NCI-H146 treated with DMSO at 0.1 percent for 48 hours (cell line): ENCODE results near the gene PALD1.

ENCODE experiments used
- DNase-seq: peaks from one replicate; lab custom pipeline; 2025; ENCODE audit not compliant: unreplicated experiment; lab: John Stamatoyannopoulos, UW

Gene PALD1

DNA sequence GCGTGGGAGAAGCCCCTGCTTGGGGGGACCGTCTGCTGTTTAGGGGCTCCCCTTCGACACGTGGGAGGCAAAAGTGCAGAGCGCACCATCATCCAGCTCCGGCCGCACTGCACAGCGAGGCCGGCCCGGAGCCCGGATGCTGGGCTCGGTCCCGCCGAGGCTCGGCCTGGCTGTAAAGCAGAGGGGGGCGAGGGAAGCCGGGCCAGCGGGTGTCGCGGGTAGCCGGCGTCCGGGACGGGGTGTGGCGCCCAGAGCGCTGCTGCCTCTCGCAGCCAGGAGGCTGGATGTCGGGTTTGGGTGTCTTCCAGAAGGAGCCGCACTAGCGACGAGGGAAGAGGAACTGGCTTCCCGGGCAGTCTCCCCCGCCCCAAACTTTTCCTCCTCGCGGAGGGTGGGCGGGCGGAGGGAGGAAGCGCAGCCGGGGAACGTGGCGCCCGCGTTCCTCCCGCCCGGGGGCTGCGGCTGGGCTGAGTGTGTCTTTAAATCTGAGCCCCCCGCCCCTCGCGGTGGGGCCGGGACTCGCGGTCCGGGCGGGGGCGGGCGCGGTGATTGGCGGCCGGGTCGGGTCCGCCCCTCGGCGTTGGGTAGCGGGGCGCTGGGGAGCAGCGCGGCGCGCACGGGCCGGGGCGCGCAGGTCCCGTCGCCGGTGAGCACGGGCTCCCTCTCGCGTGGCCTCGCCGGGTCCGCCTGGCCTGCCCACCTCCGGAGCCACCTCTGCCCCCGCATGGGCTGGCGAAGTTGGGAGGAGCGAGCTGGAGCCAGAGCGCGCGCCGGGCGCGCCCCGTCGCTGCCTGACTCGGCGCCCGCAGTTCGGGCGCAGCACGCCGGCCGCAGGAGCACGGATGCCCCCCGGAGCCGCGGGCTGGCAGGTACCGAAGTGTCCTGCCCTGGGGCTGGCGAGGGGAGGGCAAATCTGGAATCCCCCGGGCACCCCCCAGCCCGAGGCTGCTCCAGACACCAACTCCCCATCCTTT lies at the start of gene PALD1:
TSS of gene PALD1 (plus strand) at position 577 of the 974 bp plus-strand sequence. CDS start 47,185 bp downstream, outside the sequence.
- DNase-seq = peak; percentile 37

DNA sequence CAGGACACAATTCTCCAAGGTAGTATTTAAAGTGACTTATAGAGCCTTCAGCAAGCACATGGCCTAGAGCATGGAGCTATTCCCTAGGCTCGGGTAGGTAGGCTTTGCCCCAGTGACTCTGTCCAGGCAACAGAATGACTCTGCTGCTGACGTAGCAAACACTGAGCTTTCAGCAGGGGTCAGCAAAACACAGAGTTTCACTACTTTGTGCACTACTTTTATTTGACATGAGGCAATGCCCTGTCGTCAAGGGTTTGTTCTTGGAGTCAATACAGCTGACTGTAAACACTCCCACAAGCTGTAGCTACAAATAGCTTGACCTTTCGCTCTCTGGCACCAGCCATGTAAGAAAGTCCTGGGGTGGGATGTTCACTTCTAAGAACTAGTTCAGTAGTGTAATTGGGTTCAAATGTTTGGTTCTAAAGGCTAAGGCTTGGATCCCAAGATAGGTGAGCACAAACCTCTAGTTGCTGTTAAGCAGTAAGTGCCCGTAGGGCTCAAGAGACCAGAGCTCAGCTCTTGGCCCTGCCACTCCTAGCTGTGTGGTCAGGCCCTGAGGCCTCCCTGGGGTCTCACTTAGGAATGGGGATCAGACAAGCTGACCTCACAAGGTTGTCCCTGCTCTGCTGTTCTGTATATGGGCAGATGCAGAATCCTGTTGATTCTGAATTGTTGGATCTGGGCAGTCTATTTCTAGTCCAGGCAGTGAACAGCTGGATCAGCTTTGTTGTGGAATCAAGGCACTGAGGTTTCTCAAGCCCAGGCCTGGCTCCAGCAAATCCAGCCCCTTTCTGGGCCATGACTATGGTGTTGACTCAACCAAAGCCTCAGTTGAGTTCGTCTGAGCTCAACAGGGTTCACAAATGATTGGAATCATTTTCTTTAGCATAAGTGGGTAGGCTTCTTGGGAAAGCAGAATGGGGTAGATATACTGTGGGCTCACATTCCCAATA lies 47.8 kb upstream of the PALD1 start:
- no peak for DNase-seq

DNA sequence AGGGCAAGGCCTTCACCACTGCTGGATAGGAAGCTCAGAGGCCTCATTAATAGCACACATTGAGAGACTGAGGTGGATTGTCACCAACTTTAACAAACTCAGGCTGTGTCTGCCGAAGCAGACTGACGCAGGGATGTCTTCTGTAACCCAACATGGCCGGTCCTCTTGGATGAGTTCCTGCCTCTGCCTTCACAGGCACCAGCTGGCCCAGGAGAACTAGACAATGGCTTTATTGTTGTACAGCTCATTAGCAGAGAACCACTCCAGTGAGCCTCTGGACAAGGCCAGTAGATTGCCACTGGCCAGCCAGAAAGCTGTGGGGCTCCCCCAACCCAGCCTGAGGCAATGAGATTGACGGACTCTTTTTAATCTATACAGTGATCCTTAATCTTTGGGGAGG lies 46.5 kb upstream of the PALD1 start:
- DNase-seq = no peak

DNA sequence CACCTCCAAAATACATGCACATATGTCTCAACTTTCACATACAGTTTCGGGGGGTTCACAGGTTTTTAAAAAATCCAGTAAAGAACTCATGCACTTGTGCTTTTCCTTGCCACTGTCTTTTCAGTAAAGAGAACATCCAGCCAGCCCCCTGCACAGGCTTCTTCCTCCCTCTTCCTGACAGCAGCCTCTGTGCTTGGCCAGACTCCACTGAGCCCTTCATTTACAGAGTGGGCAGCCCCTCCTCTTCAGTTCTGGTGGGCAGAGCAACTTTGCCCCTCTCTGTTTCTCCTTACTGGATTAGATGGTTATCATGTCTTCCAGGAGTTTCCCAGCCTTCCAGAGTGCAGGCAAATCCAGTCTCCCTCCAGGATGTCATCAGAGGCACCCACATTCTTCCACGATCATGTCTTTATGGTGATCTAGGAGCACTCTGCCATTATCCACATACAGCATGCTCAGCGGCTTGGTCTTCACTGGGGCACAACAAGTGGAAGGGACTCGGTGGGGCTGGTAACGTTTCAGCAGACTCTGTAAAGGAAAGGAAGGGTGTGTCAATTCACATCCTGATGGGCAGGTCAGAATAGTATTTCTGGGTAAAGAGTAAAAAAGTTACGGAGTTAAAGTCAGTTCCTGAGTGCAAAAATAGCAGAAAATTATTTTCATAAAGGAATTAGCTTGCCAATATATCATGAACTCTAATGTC lies 45.9 kb upstream of the PALD1 start:
- no peak for DNase-seq

DNA sequence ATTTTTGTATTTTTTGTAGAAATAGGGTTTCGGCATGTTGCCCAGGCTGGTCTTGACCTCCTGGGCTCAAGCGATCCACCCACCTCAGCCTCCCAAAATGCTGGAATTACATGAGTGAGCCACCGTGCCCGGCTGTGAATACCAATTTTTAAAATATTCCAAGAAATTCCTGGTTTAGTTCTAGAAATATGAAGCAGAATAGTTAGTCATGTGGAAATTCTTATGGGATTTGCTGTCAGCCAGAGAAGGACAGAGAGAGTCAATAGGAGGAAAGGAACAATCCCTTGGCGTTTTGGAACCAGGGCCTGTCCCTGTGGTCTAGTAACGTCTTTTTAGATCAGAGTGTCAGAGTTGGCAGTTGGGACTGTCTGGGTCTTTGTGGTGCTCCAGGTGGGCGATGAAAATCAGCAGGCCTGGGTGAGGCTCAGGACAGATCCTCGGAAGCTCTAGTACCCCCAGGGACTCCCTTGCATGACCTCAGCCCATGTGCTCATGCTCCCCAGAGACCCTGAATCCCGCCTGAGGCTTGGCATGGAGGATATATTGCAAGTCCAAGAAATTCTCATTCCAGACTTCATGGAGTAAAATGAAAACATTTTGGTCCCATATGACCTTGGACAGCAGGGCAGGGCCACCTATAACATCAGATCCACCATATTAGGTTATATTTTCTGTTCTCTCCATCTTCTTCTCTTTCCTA lies 44.8 kb upstream of the PALD1 start:
- no peak for DNase-seq

DNA sequence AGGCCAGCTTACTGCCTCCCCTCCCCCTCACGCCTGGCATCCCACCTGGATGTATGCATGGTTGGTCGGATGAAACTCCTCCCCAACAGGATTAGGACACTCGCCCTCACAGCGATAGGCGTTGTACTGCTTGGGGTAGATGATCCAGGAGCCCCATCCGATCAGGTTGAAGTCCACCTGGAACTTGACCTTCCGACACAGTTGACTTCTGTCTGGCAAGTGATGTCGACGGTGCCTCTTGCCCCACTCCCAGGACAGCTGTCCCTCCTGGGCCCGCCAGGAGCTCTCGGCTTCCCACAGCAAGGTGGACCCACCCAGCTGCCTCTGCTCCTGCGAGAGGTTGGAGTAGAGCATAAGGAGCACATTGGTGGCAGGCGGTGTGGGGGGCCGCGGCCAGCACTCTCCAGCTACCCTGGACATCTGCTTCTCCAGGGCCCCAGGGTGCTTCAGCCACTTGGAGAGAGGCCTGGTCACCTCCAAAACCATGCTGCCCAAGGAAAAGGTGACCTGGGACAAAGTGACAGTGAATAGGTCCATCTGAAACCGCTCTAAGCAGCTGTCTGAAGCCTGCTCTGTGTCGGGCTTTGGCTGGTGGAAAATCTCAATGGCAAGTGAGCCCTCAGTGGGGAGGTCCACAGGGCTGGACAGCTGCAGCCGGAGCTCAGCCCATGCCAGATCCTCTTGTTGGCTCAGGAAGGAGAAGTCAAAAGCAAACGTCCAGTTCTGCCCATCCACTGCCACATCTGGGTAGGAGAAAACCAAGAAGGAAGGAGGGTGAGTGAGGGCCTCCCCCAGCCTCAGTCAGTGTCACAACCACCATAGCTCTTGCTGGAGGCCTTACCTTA lies 43.1 kb upstream of the PALD1 start:
- DNase-seq = no peak

DNA sequence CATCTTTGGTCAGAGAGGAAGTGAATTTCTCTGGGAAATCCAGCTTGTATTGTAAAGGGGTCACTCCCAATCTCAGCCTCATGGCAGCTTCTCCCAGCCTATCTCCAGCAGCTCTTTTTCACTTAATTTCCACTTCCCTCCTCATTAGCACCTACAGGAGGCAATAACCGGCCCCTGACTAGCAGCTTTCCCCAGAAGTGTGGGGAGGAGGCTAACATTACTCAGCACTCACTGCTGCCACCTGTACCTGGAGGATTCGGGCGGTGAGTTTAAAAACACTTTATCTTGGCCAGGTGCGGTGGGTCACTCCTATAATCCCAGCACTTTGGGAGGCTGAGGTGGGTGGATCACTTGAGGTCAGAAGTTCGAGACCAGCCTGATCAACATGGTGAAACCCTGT lies 40.8 kb upstream of the PALD1 start:
- no peak for DNase-seq

- no peak for DNase-seq
Measured at GRCh38 chr10:70440296-70441160, 38.0 kb upstream of the PALD1 start.

DNA sequence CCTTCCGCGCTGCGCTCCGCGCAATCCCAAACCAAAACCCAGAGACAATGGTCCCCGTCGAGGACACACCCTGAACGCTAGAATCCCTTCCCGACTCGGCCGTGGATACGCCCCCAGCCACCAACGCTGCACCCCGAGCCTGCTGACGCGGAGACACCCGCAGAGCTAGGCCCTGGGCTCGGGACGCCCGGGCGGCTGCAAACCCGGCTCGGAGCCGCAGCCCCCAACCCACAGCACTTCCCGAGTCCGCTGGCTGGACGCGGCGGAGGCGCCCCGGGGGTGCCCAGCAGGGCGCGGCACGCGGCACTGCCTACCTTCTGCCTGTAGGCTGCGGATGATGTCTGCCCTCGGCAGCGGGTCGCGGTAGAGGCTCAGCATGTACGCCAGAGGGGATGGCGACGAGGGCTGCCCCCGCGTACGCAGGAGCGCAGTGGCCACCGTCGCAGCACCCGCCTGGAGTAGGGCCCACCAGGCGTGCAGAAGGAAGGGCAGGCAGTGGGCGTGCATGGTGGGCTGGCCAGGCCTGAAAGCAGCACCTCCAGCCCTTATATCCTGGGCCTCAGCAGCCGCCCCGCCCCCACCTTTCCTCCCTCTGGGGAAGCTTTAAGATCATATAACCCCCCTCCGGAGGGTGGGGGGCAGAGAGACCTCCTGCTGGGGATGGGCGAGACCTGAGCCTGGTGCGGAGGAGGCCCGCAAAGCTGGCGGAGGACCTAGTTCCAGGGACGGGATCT lies 37.2 kb upstream of the PALD1 start, which contains the start of gene NODAL:
TSS of gene NODAL (minus strand) at position 521 of the 734 bp plus-strand sequence. CDS start at position 507, 14 bp downstream.
- DNase-seq = peak; percentile 16

DNA sequence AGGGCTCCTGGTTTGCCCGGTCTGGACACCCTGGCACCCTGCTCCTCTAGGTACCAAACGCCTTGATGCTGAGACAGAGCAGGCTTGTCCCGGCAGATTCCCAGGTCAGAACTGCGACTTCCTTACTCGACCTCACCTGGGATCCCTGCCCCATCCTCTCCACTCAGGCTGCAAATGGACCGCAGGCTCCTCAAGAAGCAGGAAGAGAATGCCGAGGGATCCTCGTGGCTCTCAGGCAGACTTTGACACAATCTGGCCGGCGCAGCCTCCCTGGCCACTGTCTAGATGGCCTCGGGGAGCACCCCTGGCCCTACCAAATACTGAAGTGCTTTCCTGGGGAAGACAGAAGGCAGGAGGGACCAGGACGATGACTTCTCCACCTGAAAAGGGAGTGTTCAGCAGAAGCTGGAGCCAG lies 36.7 kb upstream of the PALD1 start:
- no peak for DNase-seq

- DNase-seq = no peak
Measured at GRCh38 chr10:70442332-70442988, 36.1 kb upstream of the PALD1 start.

DNA sequence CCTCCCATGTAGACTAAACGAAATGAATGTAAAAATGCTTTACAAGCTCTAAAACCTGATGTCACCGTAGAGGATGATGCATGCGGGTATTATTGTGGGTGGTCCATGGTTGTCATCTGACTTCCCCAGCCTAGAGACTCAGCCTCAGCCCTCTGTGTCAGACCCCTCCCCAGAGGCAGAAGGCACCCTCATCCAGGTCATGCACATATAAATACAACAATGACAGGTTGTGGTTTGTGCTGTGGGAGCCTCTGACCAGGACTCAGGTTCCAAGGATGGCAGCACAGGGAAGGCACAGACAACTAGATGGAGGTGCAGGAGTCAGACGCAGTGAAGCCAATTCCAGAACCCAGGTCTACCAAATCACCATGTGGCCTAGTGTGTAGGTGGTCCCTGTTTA lies 33.8 kb upstream of the PALD1 start:
- no peak for DNase-seq

DNA sequence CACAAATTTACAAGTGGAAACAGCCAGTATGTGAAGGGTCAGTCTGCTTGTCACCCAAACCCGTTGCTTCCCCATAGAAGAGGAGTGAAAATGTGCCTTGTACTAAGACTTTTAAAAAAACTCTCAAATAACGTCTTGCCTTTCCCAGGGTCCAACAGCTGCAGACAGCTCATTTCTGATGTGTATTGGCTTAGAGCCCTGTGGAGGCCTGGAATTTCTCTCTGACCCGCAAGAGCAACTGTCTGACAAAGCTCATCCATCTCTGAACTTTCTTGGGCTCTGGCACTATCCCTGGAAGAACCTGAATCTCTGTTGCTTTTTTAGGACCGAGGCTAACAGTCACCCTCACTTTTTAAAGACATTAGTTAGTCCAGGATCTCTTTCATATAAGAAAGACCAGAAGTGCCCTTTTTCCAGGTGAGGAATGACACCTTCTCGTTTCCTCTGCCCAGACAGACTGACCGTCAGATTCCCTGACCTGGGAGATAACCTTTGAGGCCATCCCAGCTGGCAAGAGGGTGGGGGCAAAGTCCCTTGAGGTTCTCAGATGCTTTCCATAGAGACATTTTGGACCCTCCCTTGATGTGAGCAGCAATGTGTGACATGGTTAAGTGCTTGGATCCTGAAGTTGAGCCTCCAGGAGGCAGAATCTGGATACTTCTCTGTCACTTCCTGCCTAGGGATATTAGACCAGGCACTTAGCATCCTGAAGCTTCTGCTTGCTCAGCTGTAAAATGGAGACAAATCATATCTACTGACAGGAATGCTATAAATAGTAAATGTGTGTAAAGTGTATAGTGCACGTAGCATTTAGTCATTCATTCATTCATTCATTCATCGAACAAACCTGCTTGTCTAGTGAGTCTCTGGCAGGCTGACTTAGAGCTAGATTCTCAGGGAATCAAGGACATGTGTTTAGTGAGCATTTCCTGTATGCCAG lies 32.6 kb upstream of the PALD1 start:
- no peak for DNase-seq

GRCh38 chr10:70448236-70448635 lies 30.3 kb upstream of the PALD1 start:
- no peak for DNase-seq

DNA sequence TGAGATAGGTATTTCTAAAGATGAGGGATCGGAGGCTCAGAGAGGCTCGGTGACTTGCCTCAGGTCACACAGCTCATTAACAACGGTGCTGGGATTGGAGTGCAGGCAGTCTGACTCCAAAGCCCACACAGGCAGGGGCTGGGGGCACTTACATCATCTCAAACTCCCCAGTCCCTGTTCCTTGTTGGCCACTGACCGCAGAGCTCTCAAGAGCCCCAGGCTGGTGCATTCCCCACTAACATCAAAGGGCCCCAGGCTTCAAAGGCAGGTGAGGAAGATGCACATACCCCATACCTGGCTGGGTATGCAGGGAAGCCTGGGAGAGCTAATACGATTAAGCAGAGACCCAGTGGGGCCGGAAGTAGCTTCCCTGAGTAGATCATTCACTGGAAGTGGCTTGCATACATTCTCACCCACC lies 23.3 kb upstream of the PALD1 start:
- no peak for DNase-seq

GRCh38 chr10:70456164-70456563 lies 22.4 kb upstream of the PALD1 start:
- no peak for DNase-seq
